BE2C (cell line): ENCODE measurements around the gene ZNF525.
"Not testable (repeated sequence)": the region's sequence is repeated elsewhere in the genome, so short reads cannot be mapped to it uniquely, and the experiment has no call there.

Experiments used
- DNase-seq: peaks from one replicate; pipeline ENCODE4 v3.0.0-alpha.2; 2020
- H3K27me3 ChIP-seq: fragments of 250-450 bp; sonication (Bioruptor Pico); 2 replicates; pipeline ENCODE4 v1.5.1; 2020; ENCODE audit warnings: mild to moderate bottlenecking
- H3K36me3 ChIP-seq: fragments of 250-450 bp; sonication (Bioruptor Pico); 2 replicates; pipeline ENCODE4 v1.5.1; 2020; ENCODE audit warnings: mild to moderate bottlenecking
- H3K4me1 ChIP-seq: fragments of 250-450 bp; sonication (Bioruptor Pico); 2 replicates; pipeline ENCODE4 v1.5.1; 2020
- H3K4me3 ChIP-seq: 2 replicates; pipeline ENCODE4 v1.5.1; 2011; ENCODE audit warnings: low read depth, low read length
- H3K9me3 ChIP-seq: fragments of 250-450 bp; sonication (Bioruptor Pico); 2 replicates; pipeline ENCODE4 v1.5.1; 2020
- CTCF ChIP-seq: IDR thresholded peaks from 2 replicates; pipeline ENCODE4 v1.5.1; 2012; ENCODE audit warnings: mild to moderate bottlenecking, low read depth, low read length

Gene ZNF525

GRCh38 chr19:53355739-53356138 lies 9.8 kb upstream of the ZNF525 start:
- no peak for DNase-seq
- Histone ChIP-seq H3K4me3 (no peak overlapping the region), H3K4me1 (no peaks in the 10 kb centered on the region), H3K36me3 (peaks cover 5% of the 10 kb centered on the region; the same call in 1 of the 2 replicates), H3K27me3 (no peaks in the 10 kb centered on the region), H3K9me3 (no peaks in the 10 kb centered on the region; the same call in 1 of the 2 replicates)
- TF ChIP-seq CTCF, result no peak

GRCh38 chr19:53357821-53358581 lies 7.5 kb upstream of the ZNF525 start:
- peak; percentile 17 for DNase-seq
- Histone ChIP-seq H3K4me3 (no peak overlapping the region), H3K4me1 (no peaks in the 10 kb centered on the region), H3K36me3 (no peaks in the 10 kb centered on the region), H3K27me3 (no peaks in the 10 kb centered on the region), H3K9me3 (no peaks in the 10 kb centered on the region)
- TF ChIP-seq CTCF, result no peak

GRCh38 chr19:53360056-53360455 lies 5.4 kb upstream of the ZNF525 start:
- H3K9me3 ChIP-seq, result not testable (repeated sequence)

GRCh38 chr19:53365899-53366493 lies 491 bp downstream of the ZNF525 start:
- TF ChIP-seq CTCF, result no peak
- Histone ChIP-seq H3K27me3 (no peaks in the 10 kb centered on the region), H3K4me3 (peak overlapping the region; percentile 64), H3K36me3 (no peaks in the 10 kb centered on the region), H3K4me1 (no peaks in the 10 kb centered on the region), H3K9me3 (no peaks in the 10 kb centered on the region)
- peak; percentile 11 for DNase-seq

More at GRCh38 chr19:53360056-53360455, 5.4 kb upstream of the ZNF525 start:
- H3K27me3 ChIP-seq, H3K4me3 ChIP-seq, DNase-seq, H3K36me3 ChIP-seq, H3K4me1 ChIP-seq: not testable (repeated sequence)

- no peak for DNase-seq
- Histone ChIP-seq H3K9me3 (no peaks in the 10 kb centered on the region), H3K36me3 (no peaks in the 10 kb centered on the region), H3K4me3 (no peak overlapping the region), H3K4me1 (no peaks in the 10 kb centered on the region), H3K27me3 (no peaks in the 10 kb centered on the region)
- TF ChIP-seq CTCF, result no peak
Measured at GRCh38 chr19:53372196-53372595, 6.7 kb downstream of the ZNF525 start.

GRCh38 chr19:53374288-53374687 lies 8.8 kb downstream of the ZNF525 start:
- Histone ChIP-seq H3K4me1 (no peaks in the 10 kb centered on the region), H3K36me3 (no peaks in the 10 kb centered on the region), H3K4me3 (no peak overlapping the region), H3K9me3 (no peaks in the 10 kb centered on the region), H3K27me3 (no peaks in the 10 kb centered on the region)
- no peak for DNase-seq
- TF ChIP-seq CTCF, result no peak
